Measurements from ENCODE around the gene KAT2A.

GRCh38 chr17:42166196-42166763 lies 45.1 kb upstream of the KAT2A start:
- TF ChIP-seq, protein P1, sequence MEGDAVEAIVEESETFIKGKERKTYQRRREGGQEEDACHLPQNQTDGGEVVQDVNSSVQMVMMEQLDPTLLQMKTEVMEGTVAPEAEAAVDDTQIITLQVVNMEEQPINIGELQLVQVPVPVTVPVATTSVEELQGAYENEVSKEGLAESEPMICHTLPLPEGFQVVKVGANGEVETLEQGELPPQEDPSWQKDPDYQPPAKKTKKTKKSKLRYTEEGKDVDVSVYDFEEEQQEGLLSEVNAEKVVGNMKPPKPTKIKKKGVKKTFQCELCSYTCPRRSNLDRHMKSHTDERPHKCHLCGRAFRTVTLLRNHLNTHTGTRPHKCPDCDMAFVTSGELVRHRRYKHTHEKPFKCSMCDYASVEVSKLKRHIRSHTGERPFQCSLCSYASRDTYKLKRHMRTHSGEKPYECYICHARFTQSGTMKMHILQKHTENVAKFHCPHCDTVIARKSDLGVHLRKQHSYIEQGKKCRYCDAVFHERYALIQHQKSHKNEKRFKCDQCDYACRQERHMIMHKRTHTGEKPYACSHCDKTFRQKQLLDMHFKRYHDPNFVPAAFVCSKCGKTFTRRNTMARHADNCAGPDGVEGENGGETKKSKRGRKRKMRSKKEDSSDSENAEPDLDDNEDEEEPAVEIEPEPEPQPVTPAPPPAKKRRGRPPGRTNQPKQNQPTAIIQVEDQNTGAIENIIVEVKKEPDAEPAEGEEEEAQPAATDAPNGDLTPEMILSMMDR (tag by site-specific recombination; IDR thresholded peaks at IDR 0.05): no peak
- TF ChIP-seq ZNF404 (tag by site-specific recombination; IDR thresholded peaks at IDR 0.05): no peak
- TF ChIP-seq, protein P2, sequence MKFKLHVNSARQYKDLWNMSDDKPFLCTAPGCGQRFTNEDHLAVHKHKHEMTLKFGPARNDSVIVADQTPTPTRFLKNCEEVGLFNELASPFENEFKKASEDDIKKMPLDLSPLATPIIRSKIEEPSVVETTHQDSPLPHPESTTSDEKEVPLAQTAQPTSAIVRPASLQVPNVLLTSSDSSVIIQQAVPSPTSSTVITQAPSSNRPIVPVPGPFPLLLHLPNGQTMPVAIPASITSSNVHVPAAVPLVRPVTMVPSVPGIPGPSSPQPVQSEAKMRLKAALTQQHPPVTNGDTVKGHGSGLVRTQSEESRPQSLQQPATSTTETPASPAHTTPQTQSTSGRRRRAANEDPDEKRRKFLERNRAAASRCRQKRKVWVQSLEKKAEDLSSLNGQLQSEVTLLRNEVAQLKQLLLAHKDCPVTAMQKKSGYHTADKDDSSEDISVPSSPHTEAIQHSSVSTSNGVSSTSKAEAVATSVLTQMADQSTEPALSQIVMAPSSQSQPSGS (tag by site-specific recombination; IDR thresholded peaks at IDR 0.05; ENCODE audit: low read depth): no peak
- TF ChIP-seq, protein P3, sequence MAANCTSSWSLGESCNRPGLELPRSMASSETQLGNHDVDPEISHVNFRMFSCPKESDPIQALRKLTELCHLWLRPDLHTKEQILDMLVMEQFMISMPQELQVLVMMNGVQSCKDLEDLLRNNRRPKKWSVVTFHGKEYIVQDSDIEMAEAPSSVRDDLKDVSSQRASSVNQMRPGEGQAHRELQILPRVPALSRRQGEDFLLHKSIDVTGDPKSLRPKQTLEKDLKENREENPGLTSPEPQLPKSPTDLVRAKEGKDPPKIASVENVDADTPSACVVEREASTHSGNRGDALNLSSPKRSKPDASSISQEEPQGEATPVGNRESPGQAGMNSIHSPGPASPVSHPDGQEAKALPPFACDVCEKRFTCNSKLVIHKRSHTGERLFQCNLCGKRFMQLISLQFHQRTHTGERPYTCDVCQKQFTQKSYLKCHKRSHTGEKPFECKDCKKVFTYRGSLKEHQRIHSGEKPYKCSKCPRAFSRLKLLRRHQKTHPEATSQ (tag by site-specific recombination; IDR thresholded peaks at IDR 0.05): no peak
- no peak for TF ChIP-seq TSHZ1 (tag by site-specific recombination; IDR thresholded peaks at IDR 0.05; ENCODE audit: borderline replicate concordance)
- no peak for TF ChIP-seq ZNF146 (tag by site-specific recombination; IDR thresholded peaks at IDR 0.05)
- no peak for TF ChIP-seq ZFP41 (tag by site-specific recombination; IDR thresholded peaks at IDR 0.05; ENCODE audit: borderline replicate concordance)
- TF ChIP-seq REST (tag by site-specific recombination; IDR thresholded peaks at IDR 0.05): no peak
- no peak for TF ChIP-seq ZBTB21 (tag by site-specific recombination; IDR thresholded peaks at IDR 0.05)
- TF ChIP-seq, protein P4, sequence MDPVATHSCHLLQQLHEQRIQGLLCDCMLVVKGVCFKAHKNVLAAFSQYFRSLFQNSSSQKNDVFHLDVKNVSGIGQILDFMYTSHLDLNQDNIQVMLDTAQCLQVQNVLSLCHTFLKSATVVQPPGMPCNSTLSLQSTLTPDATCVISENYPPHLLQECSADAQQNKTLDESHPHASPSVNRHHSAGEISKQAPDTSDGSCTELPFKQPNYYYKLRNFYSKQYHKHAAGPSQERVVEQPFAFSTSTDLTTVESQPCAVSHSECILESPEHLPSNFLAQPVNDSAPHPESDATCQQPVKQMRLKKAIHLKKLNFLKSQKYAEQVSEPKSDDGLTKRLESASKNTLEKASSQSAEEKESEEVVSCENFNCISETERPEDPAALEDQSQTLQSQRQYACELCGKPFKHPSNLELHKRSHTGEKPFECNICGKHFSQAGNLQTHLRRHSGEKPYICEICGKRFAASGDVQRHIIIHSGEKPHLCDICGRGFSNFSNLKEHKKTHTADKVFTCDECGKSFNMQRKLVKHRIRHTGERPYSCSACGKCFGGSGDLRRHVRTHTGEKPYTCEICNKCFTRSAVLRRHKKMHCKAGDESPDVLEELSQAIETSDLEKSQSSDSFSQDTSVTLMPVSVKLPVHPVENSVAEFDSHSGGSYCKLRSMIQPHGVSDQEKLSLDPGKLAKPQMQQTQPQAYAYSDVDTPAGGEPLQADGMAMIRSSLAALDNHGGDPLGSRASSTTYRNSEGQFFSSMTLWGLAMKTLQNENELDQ (tag by site-specific recombination; IDR thresholded peaks at IDR 0.05; ENCODE audit: low read depth): no peak
- TF ChIP-seq ZNF23 (tag by site-specific recombination; IDR thresholded peaks at IDR 0.05; ENCODE audit: borderline replicate concordance): no peak
- no peak for TF ChIP-seq PATZ1 (tag by site-specific recombination; IDR thresholded peaks at IDR 0.05)
